ENCODE measurements around the gene CSTF2T. TPM values are rescaled to one million over a fixed set of nuclear protein-coding genes. Genes with fewer than 3 reads are reported as not detected.

CSTF2T gene
- total and polyA plus RNA-seq, 2 of the 13 experiments (the other 11 are each of a cell fraction or from before 2014, with no cell fraction given), result 1.4 to 7.2 TPM

GRCh38 chr10:51705774-51706173, 6.4 kb upstream of the CSTF2T start:
- no peak for FAIRE-seq

GRCh38 chr10:51700228-51700817, 928 bp upstream of the CSTF2T start:
- no peaks in the 10 kb centered on the region for H3K9me3 ChIP-seq (ENCODE audit: low read length)
- H4K20me1 ChIP-seq (ENCODE audit: insufficient read depth, low read length), result no peaks in the 10 kb centered on the region
- 77% methylated on average over 12 of the region's 12 CpGs for WGBS (ENCODE audit: low lambda C conversion rate)
- H3K4me1 ChIP-seq (ENCODE audit: insufficient read depth, low read length), result peaks cover 12% of the 10 kb centered on the region; the same call in 1 of the 2 replicates
- H3K4me3 ChIP-seq (replicated peaks in 1 of 3; ENCODE audit: insufficient read depth in 1 of 3, low read depth in 2 of 3, low read length in 3 of 3), result 0 out of 6 replicates have a peak overlapping the region, but pooled peaks of 2 of the 3 experiments have one; percentile 67 to 71
- in situ Hi-C loops (cut with HindIII; ENCODE audit: extremely low pct_ligation_motif_present, low pct_unique_long_range_greater_than_20kb) (no loop called here), intact Hi-C loops (cut with micrococcal nuclease; ENCODE audit: unreplicated experiment) (no loop called here)
- H3K9ac ChIP-seq (ENCODE audit: insufficient read depth, low read depth, low read length), result no peak overlapping the region
- ChIA-PET CTCF (ENCODE audit: low intra/inter-chr PET ratio, low total read pairs) (no interaction called here), POLR2A (no interaction called here)
- ATAC-seq (no peak), FAIRE-seq (no peak), DNase-seq (ENCODE audit: low spot score) (no peak)
- H3K36me3 ChIP-seq (replicated peaks in 1 of 2; ENCODE audit: control insufficient read depth in 1 of 2, insufficient read depth in 2 of 2, low read length in 2 of 2), result no peaks in the 10 kb centered on the region
- H3K27ac ChIP-seq (ENCODE audit: extremely low read length, insufficient read depth, low read length), result peak overlapping the region; percentile 84
- no peaks in the 10 kb centered on the region; a peak in 1 of 5 replicates for H3K27me3 ChIP-seq (ENCODE audit: control insufficient read depth in 1 of 2, insufficient read depth in 2 of 2, low read length in 2 of 2)
- H3K79me2 ChIP-seq (ENCODE audit: insufficient read depth, low read length), result no peaks in the 10 kb centered on the region
- H2AFZ ChIP-seq (ENCODE audit: low read length), result peak overlapping the region; percentile 99
- peak overlapping the region; percentile 70 for H3K4me2 ChIP-seq (ENCODE audit: low read depth, low read length)
- no TSS peak for BruUV-seq (replicated peaks)
- TF ChIP-seq SMARCC2 (IDR thresholded peaks at IDR 0.05) (no peak), THRA (CRISPR knock-in tag; IDR thresholded peaks at IDR 0.05; ENCODE audit: borderline replicate concordance) (no peak), ZBTB7B (CRISPR knock-in tag; IDR thresholded peaks at IDR 0.05) (no peak), BATF2 (CRISPR knock-in tag; IDR thresholded peaks at IDR 0.05) (no peak), MAFF (IDR thresholded peaks at IDR 0.05; ENCODE audit: low read depth, low read length) (no peak), ZNF225 (CRISPR knock-in tag; IDR thresholded peaks at IDR 0.05) (no peak), MTA3 (CRISPR knock-in tag; IDR thresholded peaks at IDR 0.05) (no peak), EED (CRISPR knock-in tag; IDR thresholded peaks at IDR 0.05) (no peak), GMEB1 (CRISPR knock-in tag; IDR thresholded peaks at IDR 0.05; ENCODE audit: borderline replicate concordance) (no peak)

More at GRCh38 chr10:51705774-51706173, 6.4 kb upstream of the CSTF2T start:
- Histone ChIP-seq H3K9ac (ENCODE audit: insufficient read depth, low read depth, low read length) (no peak overlapping the region), H2AFZ (ENCODE audit: low read length) (no peak overlapping the region), H3K27me3 (ENCODE audit: control insufficient read depth in 1 of 2, insufficient read depth in 2 of 2, low read length in 2 of 2) (no peaks in the 10 kb centered on the region), H3K4me3 (replicated peaks in 1 of 3; ENCODE audit: insufficient read depth in 1 of 3, low read depth in 2 of 3, low read length in 3 of 3) (no peak overlapping the region), H3K27ac (ENCODE audit: extremely low read length, insufficient read depth, low read length) (no peak overlapping the region), H3K4me1 (ENCODE audit: insufficient read depth, low read length) (no peaks in the 10 kb centered on the region), H3K4me2 (ENCODE audit: low read depth, low read length) (no peak overlapping the region), H3K9me3 (ENCODE audit: low read length) (no peaks in the 10 kb centered on the region), H4K20me1 (ENCODE audit: insufficient read depth, low read length) (no peaks in the 10 kb centered on the region), H3K36me3 (replicated peaks in 1 of 2; ENCODE audit: control insufficient read depth in 1 of 2, insufficient read depth in 2 of 2, low read length in 2 of 2) (no peaks in the 10 kb centered on the region), H3K79me2 (ENCODE audit: insufficient read depth, low read length) (no peaks in the 10 kb centered on the region)
- ChIA-PET CTCF (ENCODE audit: low intra/inter-chr PET ratio, low total read pairs) (no interaction called here), POLR2A (no interaction called here)
- TF ChIP-seq ZNF503 (CRISPR knock-in tag; IDR thresholded peaks at IDR 0.05), result no peak
- in situ Hi-C loops (cut with HindIII; ENCODE audit: extremely low pct_ligation_motif_present, low pct_unique_long_range_greater_than_20kb), result no loop called here
- BruUV-seq (replicated peaks), result no TSS peak
- ATAC-seq (no peak), DNase-seq (ENCODE audit: low spot score) (no peak)
- 0% methylated on average over 3 of the region's 3 CpGs for WGBS (ENCODE audit: low lambda C conversion rate)
- intact Hi-C loops (cut with micrococcal nuclease; ENCODE audit: unreplicated experiment), result no loop called here
